Left ventricle myocardium superior (tissue), 1 donor: ENCODE measurements around the gene PDGFA. TPM values are rescaled to one million over a fixed set of nuclear protein-coding genes. Genes with fewer than 3 reads are reported as not detected.

Experiments used
- ATAC-seq: fragments of 200-7000 bp; cut with Tn5 transposase; one replicate; pipeline ENCODE4 v1.9.1; 2020; ENCODE audit warnings: mild to moderate bottlenecking, moderate library complexity
- DNase-seq: peaks from one replicate; pipeline ENCODE4 v3.0.0-alpha.2; 2020
- intact Hi-C: fragments of 100-400 bp; cut with micrococcal nuclease; formaldehyde crosslinking; loops from one replicate; pipeline ENCODE4 v1.11.0; 2022
- total RNA-seq: library from RNA; stranded (reverse); fragmentation: NEBNext Ultra II Directional; extraction: Animal tissue kit (Norgen Biotek cat#: 25700); gene quantifications from one replicate; pipeline ENCODE4 v1.2.1, GENCODE V29; 2021
- donor health status: DM: no; HTN: yes; CAD: no; lungs with severe emphysema.

Gene PDGFA
- total RNA-seq, 1 donor from 2014 or later, result 32.7 TPM

- intact Hi-C loops, result no loop called here
- DNase-seq, result peak; percentile 92
- peak; percentile 47 for ATAC-seq
These were observed 1.8 kb upstream of the PDGFA start for GRCh38 chr7:521221-522070.

DNA sequence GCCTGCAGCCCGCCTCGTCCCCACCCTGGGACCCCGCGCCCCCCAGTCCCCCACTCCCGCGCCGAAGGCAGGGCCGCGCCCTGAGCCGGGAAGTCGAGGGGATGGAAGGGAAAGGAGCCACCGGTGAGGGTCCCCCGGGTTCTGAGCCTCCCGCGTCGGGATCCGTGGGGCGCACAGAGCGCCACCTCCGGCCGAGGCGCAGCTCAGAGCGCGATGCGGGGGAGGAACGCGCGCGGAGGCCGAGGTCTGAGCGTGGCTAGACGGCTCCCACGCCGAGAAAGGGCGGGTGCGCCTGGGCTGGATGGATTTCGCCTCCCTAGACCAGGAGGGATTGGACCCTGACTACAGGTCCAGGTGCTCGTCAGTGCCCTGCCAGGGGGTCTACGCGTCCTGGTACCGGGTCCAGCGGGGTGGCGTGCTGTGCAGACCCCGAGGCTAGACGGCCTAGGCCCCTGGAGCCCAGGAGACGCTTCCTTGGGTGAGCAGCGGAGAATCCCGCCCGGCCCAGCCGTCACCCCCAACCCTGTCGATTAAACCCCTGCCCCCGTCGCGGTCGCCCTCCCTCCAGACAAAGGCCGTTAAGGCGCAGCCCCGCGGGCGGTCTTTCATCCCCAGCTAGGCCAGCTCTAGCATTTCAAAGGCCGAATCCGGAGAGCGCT lies 986 bp upstream of the PDGFA start:
- intact Hi-C loops, result no loop called here
- DNase-seq (peak; percentile 55), ATAC-seq (no peak)

DNA sequence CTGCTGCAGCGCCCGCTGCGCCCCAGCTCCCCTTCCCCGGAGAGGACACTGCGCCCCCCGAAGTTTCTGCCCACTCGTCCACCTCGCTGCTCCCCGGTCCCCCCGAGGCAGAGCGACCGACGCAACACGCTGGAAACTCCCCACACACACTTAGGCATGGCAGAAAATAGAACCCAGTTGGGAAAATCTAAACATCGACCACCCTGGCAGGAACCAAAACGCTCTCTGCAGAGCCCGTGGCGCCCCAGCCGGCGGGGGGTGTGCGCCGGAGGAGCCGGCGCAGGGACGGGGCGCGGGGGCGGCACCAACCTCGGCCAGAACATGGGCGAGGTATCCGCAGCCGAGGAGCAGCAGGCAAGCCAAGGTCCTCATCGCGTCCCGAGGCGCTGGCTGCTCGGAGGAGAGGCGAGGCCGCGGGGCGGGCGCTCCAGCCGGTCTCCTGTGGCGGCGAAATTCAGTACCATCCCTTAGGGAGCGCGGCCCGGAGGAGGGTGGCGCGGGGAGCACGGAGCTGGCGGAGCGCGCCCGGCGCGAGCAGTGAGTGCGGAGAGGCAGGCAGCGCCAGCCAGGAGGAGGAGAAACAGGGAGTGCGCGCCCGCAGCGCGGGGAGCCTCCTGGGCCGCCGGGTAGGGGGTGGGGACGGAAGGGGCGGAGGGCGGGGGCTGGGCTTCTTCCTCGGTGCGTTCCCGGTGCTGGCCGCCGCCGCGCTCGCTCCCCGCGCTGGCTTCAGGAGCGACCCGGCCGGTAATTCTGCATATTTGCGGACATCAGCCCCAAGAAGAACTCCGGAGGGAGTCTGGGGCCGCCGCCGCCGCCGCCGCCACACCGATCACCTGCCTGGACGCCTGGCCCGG lies 789 bp downstream of the PDGFA start:
- intact Hi-C loops, result no loop called here
- ATAC-seq (peak; percentile 65), DNase-seq (peak; percentile 91)

- peak; percentile 24 for ATAC-seq
These were observed 1.6 kb downstream of the PDGFA start for GRCh38 chr7:517774-518629.

GRCh38 chr7:516606-517456 lies 2.8 kb downstream of the PDGFA start:
- ATAC-seq (peak; percentile 2), DNase-seq (peak; percentile 74)
- intact Hi-C loops, result no loop called here

More at GRCh38 chr7:517774-518629, 1.6 kb downstream of the PDGFA start:
- DNase-seq, result peak; percentile 85
- intact Hi-C loops, result no loop called here

DNA sequence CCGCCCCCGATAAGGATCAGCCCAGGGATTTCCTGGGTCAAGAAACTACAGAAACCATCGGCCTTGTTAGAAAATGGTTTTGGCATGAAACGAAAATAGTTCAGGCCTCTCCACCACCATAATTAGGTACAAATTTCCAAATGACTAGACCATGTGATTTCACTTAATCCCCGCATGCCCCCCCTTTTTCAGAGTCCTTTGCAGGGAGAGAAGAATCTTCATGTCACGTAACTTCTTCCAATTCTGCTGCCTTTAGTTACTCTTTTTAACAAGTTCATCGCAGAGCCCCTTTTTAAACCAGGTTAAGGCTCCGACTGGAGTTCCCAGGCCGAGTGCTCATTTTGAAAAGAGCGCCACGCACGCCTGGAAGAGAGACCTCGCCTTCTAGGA lies 3.4 kb downstream of the PDGFA start:
- ATAC-seq (no peak), DNase-seq (no peak)
- intact Hi-C loops, result no loop called here

DNA sequence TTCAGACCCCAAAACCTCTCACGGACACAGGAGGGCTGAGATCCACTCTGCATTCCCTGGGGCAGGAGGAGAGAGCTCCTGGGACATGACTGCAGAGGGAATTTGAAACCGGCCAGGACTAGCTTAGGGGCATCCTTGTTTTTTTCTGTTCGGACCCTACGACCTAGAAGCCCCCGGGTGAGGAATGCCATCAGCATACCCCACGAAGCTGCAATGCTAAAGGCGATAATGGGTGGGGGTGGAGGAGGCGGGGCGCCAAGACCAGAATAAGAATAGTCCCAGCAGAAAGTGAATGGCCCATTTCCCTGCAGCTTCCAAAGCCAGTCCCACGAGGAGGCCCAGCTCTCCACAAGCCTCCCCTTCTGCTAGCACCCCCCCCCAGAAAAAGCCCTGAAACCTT lies 4.0 kb downstream of the PDGFA start:
- intact Hi-C loops, result no loop called here
- DNase-seq (no peak), ATAC-seq (no peak)

DNA sequence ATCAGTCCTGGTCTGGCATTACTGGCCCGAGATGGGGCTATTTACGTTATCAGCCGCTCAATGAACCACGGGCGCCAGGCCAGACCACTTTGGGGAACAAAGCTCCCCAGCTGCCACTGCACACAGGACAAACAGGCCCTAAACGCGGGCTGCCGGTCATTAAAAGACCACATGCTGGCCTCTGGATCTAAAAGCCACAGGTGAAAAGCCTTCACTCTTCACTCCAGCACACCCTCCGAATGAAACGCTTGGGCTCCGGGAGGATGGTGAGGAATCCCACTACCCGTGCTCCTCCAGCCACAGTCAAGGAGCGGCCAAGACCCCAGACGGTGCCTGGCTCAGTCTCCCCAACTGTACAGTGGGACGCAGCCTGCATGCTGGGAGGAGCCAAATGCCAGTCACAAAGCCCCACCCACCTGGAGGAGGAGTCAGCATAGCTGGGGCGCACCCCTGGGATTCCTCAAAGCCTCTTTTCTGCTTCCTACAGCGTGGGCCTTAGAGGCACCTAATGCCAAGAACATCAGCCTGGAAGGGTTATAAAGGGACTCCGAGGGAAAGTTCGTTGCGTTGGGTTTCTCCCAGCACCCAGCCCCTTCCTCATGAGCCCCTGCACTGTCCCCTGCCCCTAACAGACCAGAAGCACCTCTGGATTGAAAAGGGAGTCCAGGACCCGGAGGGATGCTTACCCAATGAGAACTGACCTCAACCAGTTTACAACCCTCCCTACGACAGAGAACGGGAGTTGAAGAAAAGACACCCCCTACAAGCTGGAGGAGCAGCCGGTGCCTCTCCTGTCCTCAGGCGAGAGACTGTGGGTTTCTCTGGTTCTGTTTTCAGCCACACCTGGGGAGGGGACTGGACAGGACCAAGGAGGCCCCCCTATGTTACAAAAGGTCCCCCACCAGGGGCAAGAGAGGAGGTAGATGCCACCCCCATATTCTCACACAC lies 4.7 kb downstream of the PDGFA start:
- ATAC-seq (no peak), DNase-seq (peak; percentile 64)
- intact Hi-C loops, result no loop called here

GRCh38 chr7:514242-514641 lies 5.4 kb downstream of the PDGFA start:
- no peak for ATAC-seq
- no peak for DNase-seq
- intact Hi-C loops, result no loop called here

- intact Hi-C loops, result no loop called here
These were observed 6.0 kb downstream of the PDGFA start for GRCh38 chr7:513521-514166.

GRCh38 chr7:512541-513311 lies 6.9 kb downstream of the PDGFA start:
- intact Hi-C loops, result no loop called here
- ATAC-seq, result peak; percentile 29
- DNase-seq, result peak; percentile 62

More at GRCh38 chr7:513521-514166, 6.0 kb downstream of the PDGFA start:
- DNase-seq, result no peak
- no peak for ATAC-seq

GRCh38 chr7:512146-512510 lies 7.5 kb downstream of the PDGFA start:
- DNase-seq (peak; percentile 15), ATAC-seq (no peak)
- intact Hi-C loops, result no loop called here

DNA sequence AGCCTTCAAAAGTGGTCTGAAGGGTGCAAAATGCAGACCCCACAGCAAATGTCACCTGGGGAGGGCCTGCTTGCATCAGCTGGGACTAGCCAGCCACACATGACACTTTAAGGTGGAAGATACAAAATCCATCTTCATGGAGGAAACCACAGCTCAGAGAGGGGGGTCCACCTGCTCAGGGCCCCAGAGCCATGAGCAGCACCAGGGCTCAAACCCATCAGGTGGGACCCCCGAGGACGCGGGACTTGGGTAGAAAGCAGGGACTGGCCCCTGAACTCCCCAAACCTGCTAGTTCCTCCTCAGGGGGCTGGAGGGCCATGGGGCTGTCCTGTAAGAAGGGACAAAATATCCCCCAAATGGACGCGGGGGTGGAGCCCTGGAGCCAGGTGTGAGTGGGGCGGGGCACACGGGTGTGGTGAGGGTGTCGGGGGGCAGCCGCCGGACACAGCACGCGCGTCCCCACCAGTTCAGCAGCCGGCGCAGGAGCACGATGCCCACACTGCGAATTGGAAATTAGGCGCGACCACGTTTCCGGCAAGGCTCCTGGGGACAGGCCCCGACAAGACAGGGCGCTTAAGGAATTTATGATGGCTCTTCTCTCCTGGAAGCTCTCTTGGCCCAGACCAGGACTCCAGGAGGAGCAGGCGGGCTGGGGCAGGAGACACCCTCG lies 8.0 kb downstream of the PDGFA start:
- intact Hi-C loops, result no loop called here
- DNase-seq (peak; percentile 19), ATAC-seq (no peak)

GRCh38 chr7:510782-511281 lies 8.8 kb downstream of the PDGFA start:
- DNase-seq, result peak; percentile 24
- intact Hi-C loops, result no loop called here
- ATAC-seq, result no peak

GRCh38 chr7:510131-510481 lies 9.5 kb downstream of the PDGFA start:
- peak; percentile 32 for DNase-seq
- intact Hi-C loops, result no loop called here
- no peak for ATAC-seq
